Measurements from ENCODE around the gene NRDE2.

Gene NRDE2

DNA sequence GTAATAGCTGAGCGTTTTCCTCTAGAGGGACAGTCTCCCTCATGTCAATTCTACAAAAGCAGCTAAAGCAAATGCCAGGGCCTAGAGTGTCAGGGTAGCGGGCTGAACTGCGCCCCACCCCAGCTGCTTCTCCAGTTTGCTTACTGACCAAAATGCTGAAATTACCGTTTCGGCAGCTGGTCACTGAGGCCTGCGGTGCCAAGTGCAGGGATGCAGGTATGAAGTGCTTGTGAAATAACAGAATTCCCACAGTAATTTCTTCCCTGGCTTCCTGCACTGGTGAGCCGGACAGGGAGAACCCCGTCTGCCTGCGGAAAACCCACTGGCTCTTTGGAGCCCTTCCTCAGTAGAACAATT, 56.3 kb downstream of the NRDE2 start:
- in situ Hi-C loops (cut with MboI; ENCODE audit: low sequenced_read_pairs), result no loop called here

DNA sequence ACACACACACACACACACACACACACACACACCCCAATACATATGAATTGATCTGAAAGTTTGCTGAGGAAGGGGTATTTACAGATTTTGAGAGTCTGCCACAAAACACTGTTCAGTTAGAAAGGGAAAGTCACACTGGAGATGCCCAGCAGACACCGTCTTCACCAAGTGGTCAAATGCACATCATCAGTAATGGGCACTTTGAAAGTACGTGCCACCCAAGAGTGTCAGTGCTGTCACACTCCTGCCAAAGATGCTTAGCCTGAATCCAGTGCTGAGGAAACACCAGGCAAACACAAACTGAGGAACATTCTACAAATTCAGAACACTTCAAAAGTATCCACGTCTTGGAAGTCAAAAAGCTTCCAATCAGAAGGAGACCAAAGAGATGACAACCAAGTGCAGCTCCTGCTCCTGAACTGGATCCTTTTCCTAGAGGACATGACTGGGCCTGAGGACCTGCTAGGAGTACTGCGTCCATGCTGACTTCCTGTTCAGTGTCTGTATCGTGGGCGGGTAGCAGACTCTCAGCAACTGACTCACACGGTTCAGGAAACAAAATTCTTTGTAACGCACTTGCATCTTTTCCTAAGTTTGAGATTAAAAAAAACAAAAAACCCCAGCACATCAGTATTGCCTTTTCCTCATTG, 56.8 kb downstream of the NRDE2 start:
- in situ Hi-C loops (cut with MboI; ENCODE audit: low sequenced_read_pairs), result no loop called here

- in situ Hi-C loops (cut with MboI; ENCODE audit: low sequenced_read_pairs), result no loop called here
Measured at GRCh38 chr14:90274019-90274418, 57.7 kb downstream of the NRDE2 start.

GRCh38 chr14:90273532-90273931, 58.2 kb downstream of the NRDE2 start:
- in situ Hi-C loops (cut with MboI; ENCODE audit: low sequenced_read_pairs), result no loop called here

GRCh38 chr14:90272523-90272922, 59.2 kb downstream of the NRDE2 start:
- in situ Hi-C loops (cut with MboI; ENCODE audit: low sequenced_read_pairs), result no loop called here

DNA sequence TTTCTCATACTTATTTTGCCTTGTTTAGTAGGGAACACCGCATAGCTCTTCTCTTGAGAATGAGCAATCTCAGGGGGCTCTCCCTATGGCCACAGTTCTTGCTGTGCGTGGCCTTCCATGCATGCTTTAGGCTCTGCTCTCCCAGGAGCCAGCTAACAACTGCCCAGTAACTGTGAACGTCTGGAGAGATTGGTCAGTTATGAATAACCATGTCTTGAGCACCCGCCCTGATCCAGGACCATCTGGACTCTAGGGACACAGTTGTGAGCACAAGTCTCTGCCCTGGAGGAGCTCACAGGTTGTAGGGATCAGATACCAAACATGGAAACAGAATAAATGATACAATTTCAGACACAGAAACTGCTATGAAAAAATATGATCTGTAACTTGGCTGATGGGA, 63.3 kb downstream of the NRDE2 start:
- in situ Hi-C loops (cut with MboI; ENCODE audit: low sequenced_read_pairs), result no loop called here

DNA sequence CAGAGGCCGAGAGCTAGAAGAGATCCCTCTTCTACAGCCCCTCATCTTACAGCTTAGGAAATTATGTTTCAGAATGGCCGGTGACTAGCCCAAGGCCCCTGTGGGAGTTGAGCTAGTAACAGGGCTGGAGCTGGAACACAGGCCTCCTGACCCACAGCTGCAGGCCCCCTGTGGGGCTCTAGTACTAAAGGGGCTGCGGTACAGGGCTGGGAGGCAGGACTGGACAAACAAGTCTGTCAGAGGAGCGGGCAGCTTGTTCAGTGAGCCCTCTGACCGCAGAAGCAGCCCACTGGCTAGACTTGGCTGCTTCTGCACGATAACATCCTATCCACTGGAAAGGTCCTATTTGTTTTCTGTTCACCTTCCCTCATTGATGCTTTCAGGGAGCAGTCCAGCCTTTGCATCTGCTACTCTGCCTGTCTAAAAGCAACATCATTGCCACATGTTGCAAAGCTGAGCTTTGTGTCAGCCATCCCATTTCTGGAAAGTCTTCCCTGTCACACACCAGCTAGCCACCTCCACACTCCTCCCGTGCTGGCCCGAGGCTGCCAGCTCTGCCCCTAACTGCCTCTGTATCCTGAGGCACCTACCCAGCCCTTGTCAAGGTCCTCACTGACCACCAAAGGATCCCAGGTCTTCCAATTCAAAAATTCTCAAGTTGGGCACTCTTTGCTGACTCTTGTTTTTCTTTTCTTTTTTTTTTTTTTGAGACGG, 65.1 kb downstream of the NRDE2 start:
- in situ Hi-C loops (cut with MboI; ENCODE audit: low sequenced_read_pairs), result no loop called here

- in situ Hi-C loops (cut with MboI; ENCODE audit: low sequenced_read_pairs), result no loop called here
Measured at GRCh38 chr14:90263748-90264449, 67.8 kb downstream of the NRDE2 start.

DNA sequence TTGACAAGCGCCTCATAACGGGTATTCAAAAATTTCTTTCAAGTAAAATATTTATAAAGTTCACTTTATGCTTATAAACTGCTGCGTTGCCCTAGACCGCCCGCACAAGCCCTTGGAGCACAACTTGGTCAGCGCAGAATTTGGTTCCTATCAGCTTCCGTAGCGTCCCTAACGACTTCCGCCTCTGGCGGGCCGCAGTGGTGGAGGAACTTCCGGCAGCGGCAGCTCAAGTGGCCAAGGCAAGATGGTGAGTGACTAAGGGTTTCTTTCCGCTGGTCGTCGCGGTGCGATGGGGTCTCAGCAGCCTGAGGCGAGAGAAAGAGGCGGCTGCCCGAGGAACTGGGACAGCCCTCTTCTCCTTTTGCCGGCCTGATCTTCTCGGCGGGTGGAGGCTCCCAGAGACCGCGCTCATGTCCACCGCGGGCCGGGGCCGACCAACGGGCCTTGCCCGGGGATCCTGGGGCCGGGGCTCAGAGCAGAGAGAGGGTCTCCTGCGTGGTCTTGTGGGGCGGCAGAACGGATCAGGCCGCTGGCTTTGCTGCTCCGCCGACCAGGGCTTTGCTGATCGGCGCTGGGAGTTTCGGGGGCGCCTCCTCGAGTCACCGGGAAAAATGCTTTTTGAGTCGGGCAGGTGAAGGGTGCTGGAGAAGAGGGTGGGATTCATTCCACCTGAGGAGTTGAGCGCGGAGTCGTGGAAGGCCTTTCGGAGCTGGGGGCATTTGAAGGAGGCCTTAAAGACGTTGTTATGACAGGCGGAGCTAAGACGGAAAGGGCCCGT, 75.2 kb downstream of the NRDE2 start, which contains the start of gene PSMC1:
Gene PSMC1 (plus strand): TSS at position 200 of the 778 bp plus-strand sequence. CDS start 45 bp downstream, at position 245.
- in situ Hi-C loops (cut with MboI; ENCODE audit: low sequenced_read_pairs), result no loop called here

DNA sequence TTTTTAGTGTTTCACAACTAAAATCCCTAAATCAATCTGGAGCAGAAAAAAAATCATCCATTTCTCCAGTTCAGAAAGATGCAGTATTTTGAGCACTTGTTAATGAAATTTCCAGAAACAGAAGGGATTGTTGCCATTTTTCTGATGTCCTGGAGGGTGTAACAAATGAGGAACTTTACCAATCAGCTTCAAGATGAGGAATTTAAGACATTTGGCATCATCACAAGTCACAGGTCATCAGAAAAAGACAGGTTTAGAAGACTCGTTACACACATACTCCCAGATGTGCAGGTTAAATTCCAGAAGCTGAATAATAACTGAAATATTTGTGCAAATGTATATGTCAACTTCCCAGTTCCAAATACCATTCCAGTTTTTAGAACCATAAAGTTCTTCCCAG, 75.9 kb downstream of the NRDE2 start:
- in situ Hi-C loops (cut with MboI; ENCODE audit: low sequenced_read_pairs), result no loop called here

GRCh38 chr14:90253826-90254225, 77.9 kb downstream of the NRDE2 start:
- in situ Hi-C loops (cut with MboI; ENCODE audit: low sequenced_read_pairs), result no loop called here

DNA sequence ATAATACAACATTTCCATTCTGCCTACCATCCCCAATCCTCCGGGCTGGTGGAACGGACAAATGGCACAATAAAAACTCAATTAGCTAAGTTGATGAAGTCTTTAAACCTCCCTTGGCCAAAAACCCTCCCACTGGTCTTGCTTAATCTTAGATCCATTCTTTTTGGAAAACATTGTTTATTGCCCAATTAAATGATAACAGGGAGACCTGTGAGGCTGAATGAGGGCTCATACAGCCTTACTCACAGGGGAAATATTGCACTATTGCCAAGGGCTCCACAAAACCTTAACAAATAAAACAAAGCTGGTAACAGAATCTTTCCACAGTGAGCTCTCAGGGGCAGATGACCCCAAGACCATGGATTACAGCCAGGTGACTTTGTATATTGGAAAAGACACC, 83.1 kb downstream of the NRDE2 start:
- in situ Hi-C loops (cut with MboI; ENCODE audit: low sequenced_read_pairs), result loop anchor here (25.0 kb wide), 1 partner anchor 261 kb away; no protein-coding TSS in a partner anchor

- in situ Hi-C loops (cut with MboI; ENCODE audit: low sequenced_read_pairs), result loop anchor here (25.0 kb wide), 1 partner anchor 260 kb away; no protein-coding TSS in a partner anchor
Measured at GRCh38 chr14:90247441-90247840, 84.3 kb downstream of the NRDE2 start.

- in situ Hi-C loops (cut with MboI; ENCODE audit: low sequenced_read_pairs), result loop anchor here (25.0 kb wide), 1 partner anchor 260 kb away; no protein-coding TSS in a partner anchor
Measured at GRCh38 chr14:90246936-90247335, 84.8 kb downstream of the NRDE2 start.

DNA sequence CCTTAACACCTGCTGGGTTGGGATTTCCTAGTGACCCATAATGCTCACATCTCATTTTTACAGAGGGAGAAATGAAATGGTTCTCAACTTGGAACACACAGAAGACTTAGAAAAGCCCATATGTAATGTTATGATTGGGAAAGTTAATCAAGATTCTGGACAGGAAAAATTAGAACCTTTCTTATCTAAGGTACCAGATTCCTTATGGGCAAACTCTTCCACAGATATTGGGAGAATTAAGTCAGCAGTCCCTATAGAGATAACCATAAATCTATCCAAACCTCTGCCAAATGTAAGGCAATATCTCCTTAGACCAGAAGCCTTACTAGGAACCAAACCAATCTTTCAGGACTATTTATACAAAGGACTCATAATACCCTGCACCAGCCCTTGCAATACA, 89.3 kb downstream of the NRDE2 start:
- in situ Hi-C loops (cut with MboI; ENCODE audit: low sequenced_read_pairs), result loop anchor here (25.0 kb wide), 1 partner anchor 255 kb away; no protein-coding TSS in a partner anchor

DNA sequence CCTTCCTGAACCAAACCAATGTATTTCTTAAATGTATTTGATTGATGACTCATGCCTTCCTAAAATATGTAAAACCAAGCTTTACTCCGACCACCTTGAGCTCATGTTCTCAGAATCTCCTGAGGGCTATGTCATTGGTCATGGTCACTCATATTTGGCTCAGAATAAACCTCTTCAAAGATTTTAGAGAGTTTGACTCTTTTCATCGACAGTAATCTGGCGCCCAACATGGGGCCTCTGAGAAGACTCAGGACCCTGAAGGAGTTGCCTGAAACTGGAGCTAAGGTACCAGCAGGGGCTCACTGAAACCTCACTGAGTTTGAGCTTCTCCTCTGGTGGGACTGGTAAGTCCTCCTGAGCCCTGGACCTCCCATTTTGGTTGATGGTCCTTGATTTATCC, 92.6 kb downstream of the NRDE2 start:
- in situ Hi-C loops (cut with MboI; ENCODE audit: low sequenced_read_pairs), result loop anchor here (25.0 kb wide), 1 partner anchor 252 kb away; no protein-coding TSS in a partner anchor

DNA sequence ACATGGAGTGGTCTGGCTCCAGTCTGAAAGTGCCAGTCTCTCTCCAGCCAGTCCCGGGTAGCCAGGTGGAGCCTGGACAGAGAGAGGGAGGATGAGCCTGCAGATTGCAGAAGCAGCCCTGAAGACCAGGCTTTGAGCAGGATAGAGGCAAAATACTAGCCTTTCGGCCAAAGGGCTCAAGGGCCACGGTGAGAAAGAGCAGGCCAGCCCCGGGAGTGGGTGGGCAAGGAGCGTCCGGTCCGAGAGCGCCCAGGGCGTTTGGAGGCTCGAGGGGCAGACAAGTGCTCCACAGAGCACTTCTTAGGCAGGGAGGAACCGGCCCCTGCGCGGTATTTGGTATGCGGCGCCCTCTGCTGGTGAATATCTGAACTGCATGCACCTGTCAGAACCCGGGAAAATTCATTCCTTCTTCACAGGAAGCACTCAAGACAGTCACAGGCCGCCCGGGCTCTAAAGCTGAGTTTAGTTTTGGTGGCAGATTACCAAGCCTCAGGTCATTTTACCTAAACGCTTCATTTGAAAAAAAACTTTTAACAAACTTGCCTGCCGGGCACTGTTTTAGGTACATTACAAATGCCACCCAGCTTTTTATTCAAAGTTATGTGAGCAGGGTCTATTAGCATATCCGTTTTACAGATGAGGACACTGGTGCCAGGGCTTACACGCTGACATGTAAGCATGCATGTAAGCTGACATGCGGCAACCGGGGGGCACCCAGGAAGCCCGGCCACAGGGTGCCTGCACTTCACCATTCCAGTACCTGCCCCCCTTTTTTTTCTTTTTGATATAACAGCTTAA, 96.4 kb downstream of the NRDE2 start:
- in situ Hi-C loops (cut with MboI; ENCODE audit: low sequenced_read_pairs), result loop anchor here (25.0 kb wide), 1 partner anchor 248 kb away; no protein-coding TSS in a partner anchor

DNA sequence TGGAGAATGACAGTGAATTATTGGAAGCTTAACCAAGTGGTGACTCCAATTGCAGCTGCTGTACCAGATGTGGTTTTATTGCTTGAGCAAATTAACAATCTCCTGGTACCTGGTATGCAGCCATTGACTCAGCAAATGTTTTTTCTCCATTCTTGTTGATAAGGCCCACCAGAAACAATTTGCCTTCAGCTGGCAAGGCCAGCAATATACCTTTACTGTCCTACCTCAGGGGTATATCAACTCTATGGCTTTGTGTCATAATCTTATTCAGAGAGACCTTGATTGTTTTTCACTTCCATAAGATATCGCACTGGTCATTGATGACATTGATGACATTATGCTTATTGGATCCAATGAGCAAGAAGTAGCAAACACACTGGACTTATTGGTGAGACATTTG, 101.8 kb downstream of the NRDE2 start:
- in situ Hi-C loops (cut with MboI; ENCODE audit: low sequenced_read_pairs), result loop anchor here (25.0 kb wide), 1 partner anchor 243 kb away; no protein-coding TSS in a partner anchor

DNA sequence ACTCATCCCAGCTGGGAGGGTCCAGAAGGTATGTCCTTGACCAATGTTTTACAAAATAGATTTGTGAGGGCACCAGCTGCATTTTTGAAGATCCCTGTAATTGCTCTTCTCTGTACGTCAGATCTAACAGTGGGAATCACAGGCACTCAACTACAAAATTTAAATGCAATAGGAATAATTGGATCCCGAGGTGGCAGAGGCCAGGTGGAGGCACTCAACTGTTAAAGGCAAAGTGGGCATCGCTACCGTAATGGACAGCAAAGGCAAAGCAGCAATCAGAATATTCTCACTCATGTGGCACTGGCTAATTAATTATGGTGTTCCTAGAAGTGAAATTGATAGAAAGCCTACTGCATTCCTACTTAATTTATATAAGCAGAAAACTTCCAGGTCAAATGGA, 103.3 kb downstream of the NRDE2 start:
- in situ Hi-C loops (cut with MboI; ENCODE audit: low sequenced_read_pairs), result loop anchor here (25.0 kb wide), 1 partner anchor 241 kb away; no protein-coding TSS in a partner anchor
